Measurements from ENCODE around the gene TBCD.
"Not testable (repeated sequence)": the region's sequence is repeated elsewhere in the genome, so short reads cannot be mapped to it uniquely, and the experiment has no call there.

TBCD gene

GRCh38 chr17:82767041-82767754 lies 15.3 kb downstream of the TBCD start:
- no peak for DNase-seq

GRCh38 chr17:82769041-82769440 lies 17.2 kb downstream of the TBCD start:
- no peak for DNase-seq

- DNase-seq, result no peak
These were observed 20.2 kb downstream of the TBCD start for GRCh38 chr17:82772026-82772425.

GRCh38 chr17:82774456-82774855 lies 22.6 kb downstream of the TBCD start:
- DNase-seq, result not testable (repeated sequence)

DNA sequence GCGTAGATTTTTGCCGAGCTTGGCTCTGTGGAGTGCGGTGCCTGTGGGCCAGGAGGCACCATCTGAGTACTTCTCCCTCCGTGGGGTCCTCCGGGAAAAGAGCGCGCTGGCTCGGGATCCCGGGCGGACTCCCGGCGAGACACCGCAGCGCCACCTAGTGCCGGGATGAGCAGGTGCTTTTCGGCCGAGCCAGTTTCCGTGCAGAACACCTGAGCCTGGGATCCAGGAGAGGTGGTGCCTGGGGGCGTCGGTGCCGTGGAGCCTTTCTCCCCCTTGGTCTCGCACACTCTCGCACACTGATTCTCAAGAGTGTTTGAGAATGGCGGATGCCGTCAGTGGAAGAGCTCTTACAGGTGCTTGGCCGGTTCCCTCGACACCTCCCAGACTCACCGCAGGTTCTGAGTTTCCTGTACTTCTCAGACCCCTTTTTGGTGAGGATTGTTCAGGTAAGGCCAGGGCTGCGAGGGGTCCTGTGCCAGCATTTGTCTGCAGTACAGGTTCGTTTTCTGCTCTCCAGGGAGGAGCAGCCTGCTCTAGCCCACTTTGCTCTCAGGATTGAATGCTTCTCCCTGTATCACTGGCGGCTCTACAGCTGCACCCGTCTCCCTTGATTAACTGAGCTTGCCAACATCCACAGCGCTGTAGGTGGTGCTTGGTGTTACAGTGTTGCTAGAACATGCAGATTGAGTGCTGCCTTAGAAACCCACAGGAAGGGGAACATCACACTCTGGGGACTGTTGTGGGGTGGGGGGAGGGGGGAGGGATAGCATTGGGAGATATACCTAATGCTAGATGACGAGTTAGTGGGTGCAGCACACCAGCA lies 23.3 kb downstream of the TBCD start:
- peak; percentile 67 for DNase-seq

- DNase-seq, result no peak
These were observed 24.6 kb downstream of the TBCD start for GRCh38 chr17:82776454-82776853.

DNA sequence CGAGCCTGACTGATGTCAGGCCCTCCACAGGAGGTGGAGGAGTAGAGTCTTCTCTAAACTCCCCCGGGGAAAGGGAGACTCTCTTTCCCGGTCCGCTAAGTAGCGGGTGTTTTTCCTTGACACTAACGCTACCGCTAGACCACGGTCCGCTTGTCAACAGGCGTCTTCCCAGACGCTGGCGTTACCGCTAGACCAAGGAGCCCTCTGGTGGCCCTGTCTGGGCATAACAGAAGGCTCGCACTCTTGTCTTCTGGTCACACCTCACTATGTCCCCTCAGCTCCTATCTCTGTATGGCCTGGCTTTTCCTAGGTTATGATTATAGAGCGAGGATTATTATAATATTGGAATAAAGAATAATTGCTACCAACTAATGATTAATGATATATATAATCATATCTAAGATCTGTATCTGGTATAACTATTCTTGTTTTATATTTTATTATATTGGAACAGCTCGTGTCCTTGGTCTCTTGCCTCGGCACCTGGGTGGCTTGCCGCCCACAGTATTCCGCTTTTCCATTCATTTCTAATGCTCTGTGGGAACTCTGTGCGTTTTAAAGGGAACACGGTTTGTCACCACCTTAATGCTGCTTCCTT lies 26.0 kb downstream of the TBCD start:
- not testable (repeated sequence) for DNase-seq

GRCh38 chr17:82779541-82779940 lies 27.7 kb downstream of the TBCD start:
- DNase-seq, result no peak

GRCh38 chr17:82780195-82780594 lies 28.3 kb downstream of the TBCD start:
- no peak for DNase-seq

DNA sequence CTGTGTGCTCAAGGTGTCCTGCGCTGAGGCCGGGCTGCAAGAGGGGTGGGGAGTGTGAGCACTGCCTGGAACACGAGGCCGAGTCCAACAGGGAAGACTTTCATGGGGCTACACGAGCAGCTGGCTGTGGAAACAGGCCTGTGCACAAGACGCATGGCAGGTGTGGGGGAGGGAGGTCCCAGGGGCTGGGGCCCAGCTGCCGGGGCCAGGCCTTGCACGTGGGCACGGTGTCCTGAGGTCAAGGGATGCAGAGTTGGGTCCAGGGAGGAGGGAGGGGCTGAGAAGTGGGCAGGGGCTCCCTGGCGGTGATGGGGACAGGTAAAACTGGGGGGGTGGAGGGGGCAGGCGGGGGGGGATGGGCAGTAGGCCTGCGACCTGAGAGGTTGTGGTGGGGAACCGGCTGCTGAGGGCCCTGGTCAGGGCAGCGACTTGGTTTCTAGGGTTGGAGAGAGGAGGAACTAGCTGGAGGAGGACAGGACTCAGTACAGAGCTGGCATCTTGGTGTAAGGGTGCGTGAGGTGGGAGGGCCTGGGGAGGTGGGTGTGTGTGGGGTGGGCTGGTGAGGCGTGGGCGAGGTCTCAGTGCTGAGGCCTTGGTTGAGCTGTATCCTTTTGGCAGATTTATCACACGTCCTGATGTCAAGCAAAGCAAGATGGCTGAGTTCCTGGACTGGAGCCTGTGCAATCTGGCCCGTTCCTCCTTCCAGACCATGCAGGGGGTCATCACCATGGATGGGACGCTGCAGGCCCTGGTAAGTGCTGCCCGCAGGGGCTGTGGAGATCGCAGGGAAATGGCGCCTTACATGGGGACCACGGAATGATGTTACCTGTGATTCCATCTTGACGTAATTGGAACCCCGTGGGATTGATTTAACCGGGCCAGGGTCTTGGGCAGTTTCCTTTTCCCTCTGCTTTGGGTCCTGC lies 29.4 kb downstream of the TBCD start:
- DNase-seq, result no peak

GRCh38 chr17:82781894-82782274 lies 30.0 kb downstream of the TBCD start:
- DNase-seq, result peak; percentile 91

DNA sequence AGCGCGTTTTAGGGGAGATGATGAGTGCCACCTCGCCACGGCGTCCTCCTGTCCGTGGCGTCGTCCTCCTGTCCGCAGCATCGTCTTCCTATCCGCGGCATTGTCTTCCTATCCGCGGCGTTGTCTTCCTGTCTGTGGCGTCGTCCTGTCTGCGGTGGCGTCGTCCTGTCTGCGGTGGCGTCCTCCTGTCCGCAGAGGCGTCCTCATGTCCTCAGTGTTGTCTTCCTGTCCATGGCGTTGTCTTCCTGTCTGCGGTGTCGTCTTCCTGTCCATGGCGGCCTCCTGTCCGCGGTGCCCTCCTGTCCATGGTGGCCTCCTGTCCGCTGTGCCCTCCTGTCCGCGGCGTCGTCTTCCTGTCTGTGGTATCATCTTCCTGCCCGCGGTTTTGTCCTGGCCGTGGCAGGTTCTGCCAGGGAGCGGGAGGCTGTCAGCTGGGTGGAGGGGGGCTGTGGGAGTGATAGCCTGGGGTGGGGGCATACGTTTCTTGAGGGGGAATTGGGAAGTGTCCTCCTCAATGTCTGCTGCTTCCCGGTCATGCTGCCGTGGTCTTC lies 30.9 kb downstream of the TBCD start:
- DNase-seq, result no peak

DNA sequence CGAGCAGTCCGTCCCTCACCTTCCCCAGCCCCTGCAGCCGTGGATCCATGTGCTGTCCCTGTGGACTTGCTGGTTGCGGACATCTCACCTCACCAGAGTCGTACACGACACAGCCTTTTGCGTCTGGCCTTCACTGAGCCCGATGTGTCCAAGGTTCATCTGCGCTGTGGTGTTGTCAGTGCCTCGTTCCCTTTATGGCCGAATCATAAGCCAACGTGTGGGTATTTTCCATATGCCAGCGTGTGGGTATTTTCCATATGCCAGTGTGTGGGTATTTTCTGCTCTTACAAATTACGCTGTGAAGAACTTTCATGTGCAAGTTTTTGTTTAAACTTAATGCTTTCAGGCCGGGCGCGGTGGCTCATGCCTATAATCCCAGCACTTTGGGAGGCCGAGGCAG lies 31.6 kb downstream of the TBCD start:
- DNase-seq, result no peak

GRCh38 chr17:82785581-82785980 lies 33.7 kb downstream of the TBCD start:
- DNase-seq, result not testable (repeated sequence)

GRCh38 chr17:82786427-82786826 lies 34.6 kb downstream of the TBCD start:
- no peak for DNase-seq

DNA sequence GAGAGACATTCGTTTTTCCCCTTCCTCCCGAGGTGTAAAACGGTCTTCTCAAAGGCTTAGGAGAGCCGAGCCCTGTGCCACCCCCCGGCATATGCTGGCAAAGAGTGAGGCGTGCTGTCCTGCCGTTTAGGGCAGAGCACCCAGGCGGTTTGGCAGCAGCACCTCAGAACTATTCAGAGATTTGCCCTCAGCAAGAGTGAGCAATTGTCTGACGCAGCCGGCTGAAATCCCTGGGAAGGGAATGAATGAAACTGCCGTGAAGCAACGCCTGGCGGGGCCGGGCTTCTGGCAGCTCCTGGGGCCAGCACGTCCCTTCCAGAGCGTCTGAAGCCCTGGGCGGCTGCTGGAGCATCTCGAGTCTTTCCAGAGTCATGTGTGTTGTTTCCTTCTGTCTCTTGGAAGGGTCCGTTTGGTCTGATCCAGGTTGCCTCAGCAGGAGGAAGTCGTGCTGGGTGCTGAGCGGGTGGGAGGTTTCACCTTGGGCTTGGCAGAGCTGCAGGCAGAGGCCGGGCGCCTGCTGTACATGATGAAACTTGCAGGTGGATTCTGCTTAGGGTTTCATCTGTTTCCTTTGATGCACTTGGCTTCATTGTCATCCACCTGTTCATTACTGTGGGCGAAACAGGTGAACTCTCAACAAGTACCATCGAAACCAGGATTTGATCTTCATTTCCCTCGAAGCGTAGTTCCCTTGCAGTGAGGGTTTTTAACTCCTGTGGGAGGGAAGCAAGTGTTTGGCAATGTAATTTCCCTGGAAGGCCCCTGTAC lies 35.4 kb downstream of the TBCD start:
- no peak for DNase-seq

DNA sequence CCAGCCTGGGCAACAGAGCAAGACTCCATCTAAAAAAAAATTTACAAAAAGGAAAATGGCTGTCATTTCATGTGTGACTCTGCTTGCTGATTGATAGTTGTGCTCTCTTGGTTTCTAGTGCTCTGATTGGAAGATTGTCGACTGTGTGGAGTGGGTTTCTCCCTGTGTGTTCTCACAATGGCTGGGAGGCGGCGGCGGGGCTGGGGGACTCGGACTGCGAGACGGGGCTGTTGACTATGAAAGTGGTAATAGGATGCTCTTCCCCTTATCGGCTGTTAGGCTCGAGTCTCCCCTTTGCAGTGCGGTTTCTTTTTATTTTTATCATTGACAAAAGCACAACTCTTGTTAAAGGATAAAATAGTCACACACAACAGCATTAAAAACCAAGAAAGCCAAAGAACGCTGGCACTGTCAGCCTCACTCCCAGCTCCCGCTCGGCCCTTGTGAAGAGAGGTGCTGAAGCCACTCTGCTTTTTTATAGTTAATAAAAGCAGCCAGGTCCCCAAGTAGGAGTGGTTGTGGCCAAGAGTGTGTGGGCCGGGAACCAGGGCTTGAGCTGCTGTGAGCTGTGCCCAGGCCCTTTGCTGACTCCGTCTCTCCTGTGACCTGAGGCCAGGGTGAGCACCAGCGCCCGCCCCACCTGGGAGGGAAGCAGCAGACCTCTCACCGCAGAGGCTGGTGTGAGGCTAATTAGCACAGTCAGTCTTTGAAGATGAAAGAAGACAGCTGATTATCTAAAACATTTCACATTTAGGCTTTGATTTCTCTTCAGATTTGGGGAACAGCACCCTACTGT lies 36.5 kb downstream of the TBCD start:
- no peak for DNase-seq

- no peak for DNase-seq
These were observed 37.3 kb downstream of the TBCD start for GRCh38 chr17:82789051-82789592.

GRCh38 chr17:82789806-82790205 lies 37.9 kb downstream of the TBCD start:
- no peak for DNase-seq

GRCh38 chr17:82790391-82790790 lies 38.5 kb downstream of the TBCD start:
- DNase-seq, result no peak

DNA sequence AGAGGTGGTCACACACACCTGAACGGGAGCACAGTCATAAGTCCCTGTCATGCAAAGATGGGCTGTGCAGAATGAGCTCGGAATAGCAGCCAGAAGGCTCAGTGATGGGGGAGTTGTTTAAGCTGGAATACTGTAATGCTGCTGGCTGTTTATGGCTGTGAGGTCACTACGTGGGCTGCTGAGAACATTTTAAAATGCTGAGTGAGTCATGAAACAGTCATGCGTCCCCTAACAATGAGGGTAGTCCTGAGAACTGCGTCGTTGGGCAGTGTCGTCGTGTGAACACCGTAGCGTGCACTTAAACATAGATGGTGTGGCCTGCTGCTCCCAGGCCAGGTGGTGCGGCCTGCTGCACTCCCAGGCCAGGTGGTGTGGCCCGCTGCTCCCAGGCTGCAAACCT lies 39.7 kb downstream of the TBCD start:
- no peak for DNase-seq
